Common myeloid progenitor, CD34-positive (primary cell): ENCODE results near the gene GPR39.

Experiments used
- CTCF ChIA-PET: fragments of 350-600 bp; sonication (Branson Sonifier 250); formaldehyde crosslinking; loops from one replicate; lab custom pipeline; 2021; ENCODE audit warnings: antibody characterized with exemption; lab: Charles Lee
- POLR2A ChIA-PET: fragments of 350-600 bp; sonication (Branson Sonifier 250); formaldehyde crosslinking; loops from one replicate; lab custom pipeline; 2021; ENCODE audit warnings: antibody characterized with exemption; lab: Charles Lee
- DNase-seq, 3 donors: peaks; one replicate each; pipeline versions ENCODE4 v3.0.0 to v3.0.0-alpha.2; 2013
- H3K27ac ChIP-seq, 2 experiments: 1 replicate in 1 of 2; 2 replicates in 1 of 2; pipeline ENCODE4 v1.7.0; 2013; ENCODE audit warnings: inconsistent platforms in 2 of 2, low read length in 2 of 2, mild to moderate bottlenecking in 2 of 2, low read depth in 1 of 2, moderate library complexity in 1 of 2; ENCODE audit not compliant: severe bottlenecking in 2 of 2, insufficient read depth in 1 of 2, poor library complexity in 1 of 2
- H3K27me3 ChIP-seq, 5 experiments: replicated peaks in 2 of 5; 1 replicate in 3 of 5; 2 replicates in 2 of 5; pipeline versions ENCODE4 v1.6.1 to v1.7.0; 2013; ENCODE audit warnings: low read length in 4 of 5, mild to moderate bottlenecking in 2 of 5, moderate library complexity in 2 of 5, inconsistent platforms in 1 of 5; ENCODE audit not compliant: insufficient read depth in 5 of 5, control insufficient read depth in 4 of 5
- H3K36me3 ChIP-seq, 4 experiments: 1 replicate in 2 of 4; 2 replicates in 2 of 4; pipeline versions ENCODE4 v1.6.1 to v1.7.0; 2013; ENCODE audit warnings: low read length in 3 of 4, control low read depth in 1 of 4, mild to moderate bottlenecking in 1 of 4; ENCODE audit not compliant: control insufficient read depth in 4 of 4, insufficient read depth in 4 of 4
- H3K4me1 ChIP-seq, 4 experiments: 1 replicate in 3 of 4; 2 replicates in 1 of 4; pipeline versions ENCODE4 v1.6.1 to v1.7.1; 2013; ENCODE audit warnings: low read length in 3 of 4, mild to moderate bottlenecking in 3 of 4, control low read depth in 1 of 4, inconsistent platforms in 1 of 4, moderate library complexity in 1 of 4; ENCODE audit not compliant: control insufficient read depth in 4 of 4, insufficient read depth in 4 of 4; ENCODE audit errors: control extremely low read depth in 1 of 4
- H3K4me3 ChIP-seq, 7 experiments: 1 replicate in 4 of 7; 2 replicates in 3 of 7; pipeline versions ENCODE4 v1.5.1 to v1.7.0; 2013; ENCODE audit warnings: mild to moderate bottlenecking in 7 of 7, low read length in 6 of 7, moderate library complexity in 6 of 7, inconsistent platforms in 2 of 7, low read depth in 2 of 7, control low read depth in 1 of 7; ENCODE audit not compliant: insufficient read depth in 4 of 7, control insufficient read depth in 1 of 7; ENCODE audit errors: extremely low read depth in 1 of 7
- H3K9me3 ChIP-seq, 5 experiments: 1 replicate in 4 of 5; 2 replicates in 1 of 5; pipeline versions ENCODE4 v1.6.1 to v1.7.1; 2013; ENCODE audit warnings: low read length in 4 of 5, mild to moderate bottlenecking in 2 of 5, inconsistent platforms in 1 of 5, low read depth in 1 of 5, moderate library complexity in 1 of 5; ENCODE audit not compliant: control insufficient read depth in 4 of 5, insufficient read depth in 2 of 5; ENCODE audit errors: control extremely low read depth in 1 of 5
- WGBS: methylation state at CpG from one replicate; pipeline ENCODE4 v1.1.5; 2013; ENCODE audit not compliant: insufficient coverage; 5-methylcytosine and 5-hydroxymethylcytosine counted together

Gene GPR39

GRCh38 chr2:132419235-132419634 is 2.6 kb downstream of the GPR39 start:
- CTCF ChIA-PET = interaction anchor here (1.1 kb wide), 1 partner anchor 11 kb away, joined by 3 read pairs; no protein-coding TSS in a partner anchor
- Histone ChIP-seq H3K4me1 (peaks cover 0 to 15% (median 10%) of the 10 kb centered on the region in 4 experiments), H3K9me3 (no peaks in the 10 kb centered on the region), H3K4me3 (no peak overlapping the region), H3K36me3 (no peaks in the 10 kb centered on the region), H3K27me3 (peaks cover 3 to 38% (median 21%) of the 10 kb centered on the region in 5 experiments), H3K27ac (no peak overlapping the region)
- 100% methylated on average over 1 of the region's 3 CpGs for WGBS
- POLR2A ChIA-PET = no interaction called here
- DNase-seq = no peak

GRCh38 chr2:132419941-132420340 is 3.3 kb downstream of the GPR39 start:
- POLR2A ChIA-PET = no interaction called here
- CTCF ChIA-PET = interaction anchor here (1.1 kb wide), 1 partner anchor 10 kb away, joined by 3 read pairs; no protein-coding TSS in a partner anchor

GRCh38 chr2:132420816-132421805 is 4.5 kb downstream of the GPR39 start:
- no peak overlapping the region for H3K4me3 ChIP-seq
- no peaks in the 10 kb centered on the region for H3K36me3 ChIP-seq
- no peak overlapping the region for H3K27ac ChIP-seq
- no peak for DNase-seq
- ChIA-PET CTCF (no interaction called here), POLR2A (no interaction called here)
- H3K9me3 ChIP-seq = no peaks in the 10 kb centered on the region
- WGBS = 100% methylated on average over 1 of the region's 2 CpGs
- H3K4me1 ChIP-seq = peaks cover 0 to 11% (median 6%) of the 10 kb centered on the region in 4 experiments
- peaks cover 0 to 22% (median 12%) of the 10 kb centered on the region in 5 experiments for H3K27me3 ChIP-seq

More at GRCh38 chr2:132419941-132420340, 3.3 kb downstream of the GPR39 start:
- Histone ChIP-seq H3K27ac (no peak overlapping the region), H3K9me3 (no peaks in the 10 kb centered on the region), H3K27me3 (peaks cover 3 to 34% (median 21%) of the 10 kb centered on the region in 5 experiments), H3K36me3 (no peaks in the 10 kb centered on the region), H3K4me3 (no peak overlapping the region), H3K4me1 (peaks cover 0 to 15% (median 10%) of the 10 kb centered on the region in 4 experiments)
- WGBS = 96% methylated on average over 3 of the region's 6 CpGs
- no peak for DNase-seq

GRCh38 chr2:132422736-132423135 is 6.1 kb downstream of the GPR39 start:
- H3K27me3 ChIP-seq = peaks cover 0 to 8% (median 6%) of the 10 kb centered on the region in 5 experiments
- CTCF ChIA-PET = no interaction called here

GRCh38 chr2:132424526-132425121 is 8.0 kb downstream of the GPR39 start:
- WGBS = 95% methylated on average over 5 of the region's 5 CpGs
- no peak for DNase-seq

More at GRCh38 chr2:132422736-132423135, 6.1 kb downstream of the GPR39 start:
- WGBS = 98% methylated on average over 6 of the region's 6 CpGs
- Histone ChIP-seq H3K9me3 (no peaks in the 10 kb centered on the region), H3K4me1 (no peaks in the 10 kb centered on the region), H3K27ac (no peak overlapping the region), H3K4me3 (no peak overlapping the region), H3K36me3 (no peaks in the 10 kb centered on the region)
- no peak for DNase-seq
- POLR2A ChIA-PET = no interaction called here

GRCh38 chr2:132426033-132426432 is 9.4 kb downstream of the GPR39 start:
- Histone ChIP-seq H3K27me3 (peaks cover 0 to 3% (median 0%) of the 10 kb centered on the region in 5 experiments), H3K36me3 (no peaks in the 10 kb centered on the region), H3K4me3 (no peak overlapping the region), H3K27ac (no peak overlapping the region), H3K9me3 (no peaks in the 10 kb centered on the region), H3K4me1 (no peaks in the 10 kb centered on the region)
- DNase-seq = no peak
- ChIA-PET POLR2A (no interaction called here), CTCF (no interaction called here)
- WGBS = 84% methylated on average over 3 of the region's 3 CpGs

More at GRCh38 chr2:132424526-132425121, 8.0 kb downstream of the GPR39 start:
- ChIA-PET CTCF (no interaction called here), POLR2A (no interaction called here)
- Histone ChIP-seq H3K27me3 (peaks cover 0 to 3% (median 0%) of the 10 kb centered on the region in 5 experiments), H3K36me3 (no peaks in the 10 kb centered on the region), H3K4me3 (no peak overlapping the region), H3K27ac (no peak overlapping the region), H3K9me3 (no peaks in the 10 kb centered on the region), H3K4me1 (no peaks in the 10 kb centered on the region)
